H9 (cell line): ENCODE data around the gene KCTD2. TPM values are rescaled to one million over a fixed set of nuclear protein-coding genes. Genes with fewer than 3 reads are reported as not detected.
"Not testable (repeated sequence)": the region's sequence is repeated elsewhere in the genome, so short reads cannot be mapped to it uniquely, and the experiment has no call there.

Source experiments
- DNase-seq: peaks from one replicate; pipeline ENCODE4 v3.0.0-alpha.2; 2017
- H2AFZ ChIP-seq: one replicate; pipeline ENCODE4 v1.6.1; 2013; ENCODE audit warnings: mild to moderate bottlenecking, low read length, control low read depth, moderate library complexity
- H2AK5ac ChIP-seq: 2 replicates; pipeline ENCODE4 v1.6.1; 2013; ENCODE audit warnings: low read length, control low read depth, mixed read lengths; ENCODE audit not compliant: insufficient read length
- H2BK120ac ChIP-seq: one replicate; pipeline ENCODE4 v1.6.1; 2013; ENCODE audit warnings: low read depth, mild to moderate bottlenecking, low read length, control low read depth, inconsistent platforms; ENCODE audit not compliant: poor library complexity, severe bottlenecking
- H2BK12ac ChIP-seq: 2 replicates; pipeline ENCODE4 v1.6.1; 2013; ENCODE audit warnings: low read length, control low read depth, mixed read lengths, low read depth; ENCODE audit not compliant: insufficient read length
- H2BK15ac ChIP-seq: 2 replicates; pipeline ENCODE4 v1.6.1; 2013; ENCODE audit warnings: low read depth, low read length, control low read depth
- H2BK20ac ChIP-seq: one replicate; pipeline ENCODE4 v1.6.1; 2013; ENCODE audit warnings: low read depth, mild to moderate bottlenecking, low read length, control low read depth, inconsistent platforms; ENCODE audit not compliant: poor library complexity, severe bottlenecking
- H2BK5ac ChIP-seq: 2 replicates; pipeline ENCODE4 v1.6.1; 2013; ENCODE audit warnings: low read length, control low read depth, mixed read lengths; ENCODE audit not compliant: insufficient read length
- H3K14ac ChIP-seq: 2 replicates; pipeline ENCODE4 v1.6.1; 2013; ENCODE audit warnings: low read length, control low read depth; ENCODE audit not compliant: insufficient read depth
- H3K18ac ChIP-seq: 2 replicates; pipeline ENCODE4 v1.6.1; 2013; ENCODE audit warnings: low read depth, mild to moderate bottlenecking, mixed read lengths, low read length, control low read depth; ENCODE audit not compliant: insufficient read length
- H3K23ac ChIP-seq: 2 replicates; pipeline ENCODE4 v1.6.1; 2013; ENCODE audit warnings: low read length, control low read depth, mixed read lengths, low read depth; ENCODE audit not compliant: insufficient read length
- H3K23me2 ChIP-seq: 2 replicates; pipeline ENCODE4 v1.6.1; 2013; ENCODE audit warnings: low read depth, mild to moderate bottlenecking, mixed read lengths, low read length, control low read depth; ENCODE audit not compliant: insufficient read length, poor library complexity, severe bottlenecking
- H3K27ac ChIP-seq: 2 replicates; pipeline ENCODE4 v1.5.1; 2013; ENCODE audit warnings: low read length, control low read depth, mixed read lengths, low read depth; ENCODE audit not compliant: insufficient read length
- H3K27me3 ChIP-seq: 2 replicates; pipeline ENCODE4 v1.6.1; 2013; ENCODE audit warnings: low read length, control low read depth, inconsistent platforms; ENCODE audit not compliant: insufficient read depth
- H3K4ac ChIP-seq: 2 replicates; pipeline ENCODE4 v1.6.1; 2013; ENCODE audit warnings: low read depth, mild to moderate bottlenecking, control low read depth, inconsistent platforms, low read length, moderate library complexity
- H3K4me1 ChIP-seq: 2 replicates; pipeline ENCODE4 v1.6.1; 2013; ENCODE audit warnings: low read length, control low read depth, inconsistent platforms; ENCODE audit not compliant: insufficient read depth
- H3K4me2 ChIP-seq: 2 replicates; pipeline ENCODE4 v1.6.1; 2013; ENCODE audit warnings: low read length, control low read depth, mixed read lengths; ENCODE audit not compliant: insufficient read length, insufficient read depth
- H3K56ac ChIP-seq: 2 replicates; pipeline ENCODE4 v1.6.1; 2013; ENCODE audit warnings: low read depth, mild to moderate bottlenecking, mixed read lengths, low read length, control low read depth; ENCODE audit not compliant: insufficient read length
- H3K79me1 ChIP-seq: 2 replicates; pipeline ENCODE4 v1.6.1; 2013; ENCODE audit warnings: low read depth, mild to moderate bottlenecking, moderate library complexity, low read length, control low read depth, inconsistent platforms; ENCODE audit not compliant: insufficient read depth, poor library complexity, severe bottlenecking
- H3K79me2 ChIP-seq: 2 replicates; pipeline ENCODE4 v1.6.1; 2013; ENCODE audit warnings: low read length, control low read depth, inconsistent platforms; ENCODE audit not compliant: insufficient read depth
- H3K9ac ChIP-seq: 2 replicates; pipeline ENCODE4 v1.6.1; 2013; ENCODE audit warnings: low read length, control low read depth, mixed read lengths; ENCODE audit not compliant: insufficient read length; ENCODE audit errors: extremely low read depth
- H3K9me3 ChIP-seq: one replicate; pipeline ENCODE4 v1.6.1; 2013; ENCODE audit warnings: low read depth, low read length, inconsistent platforms; ENCODE audit not compliant: control insufficient read depth
- H3T11ph ChIP-seq: one replicate; pipeline ENCODE4 v1.6.1; 2013; ENCODE audit warnings: mild to moderate bottlenecking, low read length, control low read depth, inconsistent platforms
- H4K20me1 ChIP-seq: one replicate; pipeline ENCODE4 v1.6.1; 2013; ENCODE audit not compliant: control insufficient read depth, insufficient read length, insufficient read depth
- H4K5ac ChIP-seq: 2 replicates; pipeline ENCODE4 v1.6.1; 2013; ENCODE audit warnings: low read depth, mild to moderate bottlenecking, mixed read lengths, low read length, control low read depth; ENCODE audit not compliant: insufficient read length
- H4K8ac ChIP-seq: replicated peaks from 2 replicates; pipeline ENCODE4 v1.6.1; 2013; ENCODE audit warnings: low read length, control low read depth, mixed read lengths, low read depth; ENCODE audit not compliant: insufficient read length
- H4K91ac ChIP-seq: 2 replicates; pipeline ENCODE4 v1.6.1; 2013; ENCODE audit warnings: low read depth, mild to moderate bottlenecking, moderate library complexity, mixed read lengths, low read length, control low read depth; ENCODE audit not compliant: insufficient read length
- H3K27ac Mint-ChIP-seq, 3 experiments: 2 replicates in 2 of 3; 3 replicates in 1 of 3; pipeline ENCODE4 v1.8.0; 2020 to 2021; ENCODE audit warnings: mixed read lengths in 3 of 3, mild to moderate bottlenecking in 1 of 3, moderate library complexity in 1 of 3
- H3K27me3 Mint-ChIP-seq: 2 replicates; pipeline ENCODE4 v1.8.0; 2021; ENCODE audit warnings: low read depth, mild to moderate bottlenecking, moderate library complexity, mixed read lengths
- H3K36me3 Mint-ChIP-seq, 3 experiments: 2 replicates in 2 of 3; 3 replicates in 1 of 3; pipeline ENCODE4 v1.8.0; 2020 to 2021; ENCODE audit warnings: low read depth in 3 of 3, mixed read lengths in 3 of 3; ENCODE audit not compliant: insufficient read depth in 1 of 3
- H3K4me1 Mint-ChIP-seq, 2 experiments: 2 replicates each; pipeline ENCODE4 v1.8.0; 2020; ENCODE audit warnings: mixed read lengths in 2 of 2
- H3K4me3 Mint-ChIP-seq, 2 experiments: 2 replicates in 1 of 2; 3 replicates in 1 of 2; pipeline ENCODE4 v1.8.0; 2020 to 2021; ENCODE audit warnings: mild to moderate bottlenecking in 2 of 2, mixed read lengths in 2 of 2, moderate library complexity in 1 of 2
- H3K9me3 Mint-ChIP-seq, 2 experiments: 2 replicates in 1 of 2; 3 replicates in 1 of 2; pipeline ENCODE4 v1.8.0; 2020; ENCODE audit warnings: mild to moderate bottlenecking in 2 of 2, mixed read lengths in 2 of 2, moderate library complexity in 1 of 2
- WGBS: extraction: QIAGEN DNeasy Blood & Tissue Kit; methylation state at CpG from one replicate; pipeline ENCODE4 v1.1.7; 2013; ENCODE audit warnings: missing lambda C conversion rate, low lambda C conversion rate, mixed read lengths; ENCODE audit not compliant: insufficient read length; ENCODE audit errors: extremely low coverage; 5-methylcytosine and 5-hydroxymethylcytosine counted together
- total RNA-seq: library from RNA; stranded (reverse); gene quantifications from 2 replicates; pipeline ENCODE4 v1.2.1, GENCODE V29; 2021

KCTD2 gene
- total RNA-seq, 1 experiment from 2014 or later, result 40.1 TPM

GRCh38 chr17:75026650-75027049 lies 20.4 kb upstream of the KCTD2 start:
- peaks cover 28 to 50% of the 10 kb centered on the region in 2 experiments for H3K9me3 Mint-ChIP-seq
- H3K4me3 Mint-ChIP-seq, H3K14ac ChIP-seq: not testable (repeated sequence)

More at GRCh38 chr17:75026650-75027049, 20.4 kb upstream of the KCTD2 start:
- not testable (repeated sequence) for H3K4me2 ChIP-seq, DNase-seq, H2BK20ac ChIP-seq, H3K9me3 ChIP-seq, H2BK5ac ChIP-seq, H2BK12ac ChIP-seq, H3K4ac ChIP-seq, H3K79me2 ChIP-seq, H3K18ac ChIP-seq, H4K91ac ChIP-seq, H3K27ac ChIP-seq, H2BK15ac ChIP-seq, H3K23ac ChIP-seq, H4K8ac ChIP-seq, H2BK120ac ChIP-seq, H4K20me1 ChIP-seq, H3K56ac ChIP-seq, H4K5ac ChIP-seq, H2AFZ ChIP-seq, H3K79me1 ChIP-seq, H3T11ph ChIP-seq, H3K9ac ChIP-seq, H3K27me3 ChIP-seq, H3K23me2 ChIP-seq, H3K4me1 ChIP-seq, H2AK5ac ChIP-seq, H3K4me1 Mint-ChIP-seq, H3K27ac Mint-ChIP-seq
- Mint-ChIP-seq H3K36me3 (peaks cover 20 to 37% (median 30%) of the 10 kb centered on the region in 3 experiments), H3K27me3 (peaks cover 20% of the 10 kb centered on the region)
- WGBS, result no CpG with 5 or more reads among the region's 2 CpGs
